Islet of Langerhans (tissue), 1 donor: ENCODE results near the gene CRYAB.
A peak's percentile ranks its signal among the peaks of the same experiment; 100 is the strongest.
"Not testable (repeated sequence)": the region's sequence is repeated elsewhere in the genome, so short reads cannot be mapped to it uniquely, and the experiment has no call there.

ENCODE experiments used
- FAIRE-seq: peaks from one replicate; lab custom pipeline; 2011; peaks lifted over from hg19 to GRCh38; lab: Jason Lieb, UNC

The CRYAB gene

DNA sequence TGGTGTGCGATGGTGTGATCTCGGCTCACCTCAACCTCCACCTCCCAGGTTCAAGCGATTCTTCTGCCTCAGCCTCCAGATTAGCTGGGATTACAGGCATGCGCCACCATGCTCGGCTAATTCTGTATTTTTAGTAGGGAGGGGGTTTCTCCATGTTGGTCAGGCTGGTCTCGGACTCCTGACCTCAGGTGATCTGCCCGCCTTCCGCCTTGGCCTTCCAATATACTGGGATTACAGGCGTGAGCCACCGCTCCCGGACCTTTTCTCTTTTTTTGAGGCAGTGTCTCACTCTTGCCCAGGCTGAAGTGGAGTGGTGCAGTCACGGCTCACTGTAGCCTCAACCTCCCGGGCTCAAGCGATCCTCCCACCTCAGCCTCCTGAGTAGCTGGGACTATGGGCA is 21.6 kb upstream of the CRYAB start:
- not testable (repeated sequence) for FAIRE-seq

GRCh38 chr11:111932611-111932950 is 21.0 kb upstream of the CRYAB start:
- FAIRE-seq: no peak

GRCh38 chr11:111930472-111930871 is 18.9 kb upstream of the CRYAB start:
- FAIRE-seq: no peak

DNA sequence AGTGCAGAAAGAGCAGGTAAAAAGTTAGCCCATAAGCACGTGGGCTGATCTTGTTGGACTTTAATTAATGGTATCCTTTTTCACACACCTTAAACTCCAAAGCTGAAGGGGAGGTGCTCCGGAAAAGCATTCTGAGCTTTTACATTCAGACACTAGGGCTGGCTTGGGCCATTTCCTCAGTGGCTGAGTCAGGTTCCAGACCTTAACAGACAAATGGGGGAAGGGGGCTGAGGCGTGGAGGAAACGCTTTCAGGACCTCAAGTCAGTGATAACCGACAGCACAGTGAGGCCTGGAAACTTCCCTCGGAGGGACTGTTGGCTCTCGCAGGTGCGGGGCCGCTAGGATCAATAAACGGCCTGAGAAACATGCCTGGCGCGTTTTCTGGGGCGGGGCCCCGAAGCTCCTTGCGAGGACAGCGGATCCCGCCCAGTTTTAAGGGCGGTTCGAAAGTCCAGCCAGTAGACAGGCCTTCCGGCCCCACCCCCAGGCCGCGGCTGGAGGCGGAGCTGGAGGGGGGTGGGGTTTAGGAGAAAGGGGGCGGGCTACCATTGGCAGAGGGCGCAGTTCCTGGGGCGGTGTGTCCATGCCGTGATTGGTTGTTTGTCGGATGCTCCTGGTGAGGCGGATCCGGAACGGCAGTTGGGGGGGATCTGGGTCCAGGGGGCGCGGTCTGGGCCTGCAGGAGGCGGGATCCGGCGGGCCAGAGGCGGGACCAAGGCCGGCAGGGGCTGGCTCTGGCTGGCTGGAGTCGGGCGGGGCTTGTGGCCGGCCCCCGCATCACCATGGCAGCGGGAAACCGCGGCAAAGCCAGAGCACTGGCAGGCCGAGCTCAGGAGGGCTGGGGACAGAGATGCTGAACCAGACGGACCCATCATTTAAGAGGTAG is 15.2 kb upstream of the CRYAB start:
- FAIRE-seq: no peak

DNA sequence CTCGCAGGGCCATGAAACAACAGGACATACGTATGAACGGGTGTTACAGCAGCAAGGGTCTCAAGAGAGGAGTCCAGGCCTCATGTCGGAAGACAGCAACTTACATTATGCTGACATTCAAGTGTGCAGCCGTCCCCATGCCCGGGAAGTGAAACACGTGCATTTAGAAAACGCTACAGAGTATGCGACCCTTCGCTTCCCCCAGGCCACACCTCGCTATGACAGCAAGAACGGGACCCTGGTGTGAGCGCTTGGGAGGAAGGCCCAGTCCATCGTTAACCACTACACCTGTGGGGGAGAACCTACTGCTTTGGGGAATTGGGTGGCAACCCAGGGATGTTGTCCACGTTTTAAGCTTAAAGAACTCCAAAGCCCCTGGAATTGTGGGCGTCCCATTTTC is 14.4 kb upstream of the CRYAB start:
- FAIRE-seq: no peak

- FAIRE-seq: no peak
Measured at GRCh38 chr11:111923951-111924350, 12.4 kb upstream of the CRYAB start.

DNA sequence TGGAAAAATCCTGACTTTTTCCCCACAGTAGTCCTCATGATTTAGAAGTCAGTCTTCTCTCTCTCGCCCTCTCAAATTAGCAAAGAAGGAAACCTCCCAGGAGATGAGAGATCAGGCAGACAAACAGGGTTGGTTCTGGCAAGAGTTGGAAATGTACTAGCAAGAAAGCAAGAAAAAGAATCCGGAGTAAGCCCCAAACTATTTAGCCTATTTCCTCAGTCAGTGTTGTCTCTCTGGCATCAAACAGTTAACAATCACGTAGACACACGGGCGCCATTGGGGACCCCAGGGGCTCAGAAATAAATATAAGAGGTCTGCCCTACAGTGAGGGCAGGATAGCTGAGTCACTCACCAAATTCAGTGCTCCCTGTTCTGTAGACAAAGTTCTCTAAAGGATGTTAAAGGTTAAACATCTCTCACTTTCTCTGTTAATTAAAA is 11.8 kb upstream of the CRYAB start:
- FAIRE-seq: no peak

DNA sequence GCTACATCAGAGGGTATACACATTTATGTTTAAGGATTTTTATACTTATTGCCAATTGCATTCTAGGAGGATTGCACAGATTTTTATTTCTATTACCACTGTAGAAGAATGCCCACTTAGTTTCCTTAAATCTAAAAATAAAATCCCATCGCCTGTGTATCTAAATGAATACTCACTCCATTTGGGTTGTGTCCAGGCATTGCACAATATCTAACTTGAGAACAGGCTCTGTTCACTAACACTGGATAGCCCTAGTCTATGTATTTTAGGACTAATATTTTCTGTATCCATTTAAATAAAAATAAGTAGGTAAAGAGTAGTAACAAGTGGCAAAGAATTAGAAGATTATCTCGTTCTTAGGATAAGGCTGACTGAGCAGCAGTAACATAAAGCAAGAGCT is 11.2 kb upstream of the CRYAB start:
- FAIRE-seq: no peak

GRCh38 chr11:111921541-111922230 is 10.1 kb upstream of the CRYAB start:
- FAIRE-seq: no peak

GRCh38 chr11:111920908-111921307 is 9.3 kb upstream of the CRYAB start:
- no peak for FAIRE-seq

- FAIRE-seq: peak; percentile 93
Measured at GRCh38 chr11:111918390-111919256, 7.1 kb upstream of the CRYAB start, which contains the start of gene C11orf52. Gene C11orf52 (plus strand): TSS chr11:111918913. CDS start chr11:111918973, 60 bp downstream.

DNA sequence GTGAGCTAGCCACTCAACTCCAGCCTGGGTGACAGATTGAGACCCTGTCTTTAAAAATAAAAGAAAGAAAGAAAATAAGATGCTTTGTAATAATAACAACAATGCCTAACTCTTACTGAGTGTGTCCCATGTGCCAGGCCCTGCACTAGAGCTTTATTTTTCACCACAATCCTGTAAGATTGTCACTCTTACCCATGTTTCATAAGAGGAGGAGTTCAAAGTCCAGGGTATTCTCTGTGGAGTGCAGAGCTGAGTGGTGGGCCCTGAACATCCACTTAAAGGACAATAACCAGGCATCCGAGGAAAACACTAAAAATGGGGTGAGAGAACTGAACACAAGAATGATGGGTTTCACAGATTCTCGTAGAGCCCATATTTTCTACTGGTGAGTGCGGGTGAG is 6.2 kb upstream of the CRYAB start:
- FAIRE-seq: no peak

DNA sequence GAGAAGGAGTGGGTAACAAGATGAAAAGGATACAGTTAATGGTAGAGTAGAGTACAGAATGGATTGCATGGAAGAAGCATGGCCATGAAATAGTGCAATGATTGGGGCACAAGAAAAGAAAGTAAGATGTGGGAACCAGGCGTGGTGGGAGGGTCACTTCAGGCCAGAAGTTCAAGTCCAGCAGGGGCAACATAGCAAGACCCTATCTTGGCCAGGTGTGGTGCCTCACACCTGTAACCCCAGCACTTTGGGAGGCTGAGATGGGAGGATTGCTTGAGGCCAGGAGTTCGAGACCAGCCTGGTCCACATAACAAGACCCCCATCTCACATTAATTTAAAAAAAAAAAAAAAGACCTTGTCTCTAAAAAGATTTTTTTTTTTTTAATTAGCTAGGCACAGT is 5.7 kb upstream of the CRYAB start:
- no peak for FAIRE-seq

DNA sequence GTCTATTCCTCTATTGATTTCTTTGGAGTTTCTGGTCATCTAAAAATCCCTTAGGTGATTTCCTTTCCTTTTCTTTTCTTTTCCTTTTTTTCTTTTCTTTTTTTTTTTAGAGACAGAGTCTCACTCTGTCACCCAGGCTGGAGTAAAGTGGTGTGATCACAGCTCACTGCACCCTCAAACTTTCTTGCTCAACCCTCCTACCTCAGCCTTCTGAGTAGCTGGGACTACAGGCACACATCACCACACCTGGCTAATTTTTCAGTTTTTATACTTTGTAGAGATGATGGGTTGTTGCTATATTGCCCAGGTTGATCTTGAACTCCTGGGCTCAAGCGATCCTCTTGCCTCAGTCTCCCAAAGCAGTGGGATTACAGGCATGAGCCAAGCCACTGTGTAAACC is 5.2 kb upstream of the CRYAB start:
- no peak for FAIRE-seq

- FAIRE-seq: no peak
Measured at GRCh38 chr11:111913997-111914396, 2.4 kb upstream of the CRYAB start.

DNA sequence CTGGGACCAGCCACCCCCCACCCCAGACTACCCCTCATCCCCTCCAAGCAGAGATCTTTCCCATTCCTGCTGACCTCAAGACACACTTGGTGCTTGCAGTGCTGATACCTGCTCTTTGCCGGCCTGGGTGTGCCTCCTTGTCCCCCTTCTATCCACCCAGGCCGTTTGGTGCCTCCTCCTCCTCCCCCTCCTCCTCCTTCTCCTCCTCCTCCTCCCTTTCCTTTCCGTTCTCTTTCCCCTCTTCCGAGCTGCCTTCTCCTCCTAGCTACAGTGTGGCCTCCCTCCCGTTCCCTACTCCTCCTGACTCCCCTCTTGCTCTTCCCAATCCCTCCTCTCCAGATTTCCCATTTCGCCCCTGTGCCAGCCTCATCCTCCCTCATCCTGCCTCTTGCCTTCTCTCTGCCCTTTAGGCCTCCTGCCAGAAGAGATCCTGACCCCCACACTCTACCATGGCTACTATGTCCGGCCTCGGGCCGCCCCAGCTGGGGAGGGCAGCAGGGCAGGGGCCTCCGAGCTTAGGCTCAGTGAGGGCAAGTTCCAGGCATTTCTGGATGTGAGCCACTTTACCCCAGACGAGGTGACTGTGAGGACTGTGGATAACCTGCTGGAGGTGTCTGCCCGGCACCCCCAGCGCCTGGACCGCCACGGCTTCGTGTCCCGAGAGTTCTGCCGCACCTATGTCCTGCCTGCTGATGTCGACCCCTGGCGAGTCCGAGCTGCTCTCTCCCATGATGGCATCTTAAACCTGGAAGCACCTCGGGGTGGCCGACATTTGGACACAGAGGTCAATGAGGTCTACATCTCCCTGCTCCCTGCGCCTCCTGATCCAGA is 1.7 kb upstream of the CRYAB start:
- no peak for FAIRE-seq

DNA sequence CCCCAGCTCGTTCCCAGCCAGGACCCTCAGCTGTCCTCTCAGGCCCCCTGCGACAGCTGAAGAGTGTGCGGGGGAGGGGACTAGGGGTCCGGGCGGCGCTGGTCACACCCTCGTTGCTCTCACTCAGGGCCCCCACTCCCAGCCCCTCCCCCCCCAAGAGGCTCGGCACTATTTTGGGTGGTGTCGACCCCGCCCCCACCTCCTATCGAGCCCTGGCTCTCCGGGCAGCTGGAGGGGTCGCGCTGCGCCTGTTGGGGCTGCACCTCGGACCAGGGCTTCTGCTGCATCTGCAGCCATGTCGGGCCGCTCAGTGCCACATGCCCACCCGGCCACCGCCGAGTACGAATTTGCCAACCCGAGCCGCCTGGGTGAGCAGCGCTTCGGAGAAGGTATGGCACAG is 965 bp upstream of the CRYAB start, which contains the start of gene HSPB2:
HSPB2 (plus strand) TSS at position 200 of the 400 bp plus-strand sequence; CDS start at position 296, 96 bp downstream.
- FAIRE-seq: no peak

DNA sequence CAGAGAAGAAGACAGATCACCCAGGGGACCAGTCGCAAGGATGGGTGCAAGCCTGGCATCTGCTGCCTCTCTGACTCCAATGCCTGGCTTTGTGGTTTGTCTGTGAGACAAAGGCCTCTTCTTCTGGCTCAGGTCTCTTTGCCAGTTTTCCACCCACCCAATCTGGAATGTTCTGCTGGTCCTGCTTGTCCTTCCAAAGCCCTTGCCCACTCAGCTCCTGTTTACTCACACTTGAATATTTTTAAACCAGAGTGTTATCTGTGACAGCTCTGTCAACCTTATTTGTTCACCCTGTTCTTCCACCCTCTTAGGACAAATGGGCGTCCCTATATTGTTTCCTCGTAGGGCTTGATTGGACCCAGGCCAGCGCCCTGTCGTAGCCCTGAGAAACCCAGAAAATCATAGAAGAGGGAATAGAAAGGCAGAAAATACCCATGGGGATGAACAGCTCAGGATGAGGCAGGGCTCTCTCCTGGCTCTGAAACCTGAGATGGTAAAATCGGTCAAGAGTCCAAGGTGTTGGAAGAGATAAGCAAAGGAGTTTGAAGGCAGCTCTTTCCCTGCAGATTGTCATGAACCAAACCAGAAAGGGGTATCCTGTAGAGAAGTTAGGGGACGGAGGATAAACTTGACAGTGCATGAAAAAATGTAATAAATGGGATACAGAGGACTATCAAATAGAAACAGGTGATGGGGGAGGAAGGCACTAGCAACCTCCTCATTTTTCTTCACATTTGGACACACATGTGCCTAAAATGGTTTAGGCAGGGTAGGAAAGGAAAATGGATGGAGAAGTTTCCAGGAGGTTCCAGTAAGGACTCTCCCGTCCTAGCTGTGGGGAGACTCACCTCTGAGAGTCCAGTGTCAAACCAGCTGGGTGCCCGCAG is 651 bp downstream of the CRYAB start:
- FAIRE-seq: no peak

DNA sequence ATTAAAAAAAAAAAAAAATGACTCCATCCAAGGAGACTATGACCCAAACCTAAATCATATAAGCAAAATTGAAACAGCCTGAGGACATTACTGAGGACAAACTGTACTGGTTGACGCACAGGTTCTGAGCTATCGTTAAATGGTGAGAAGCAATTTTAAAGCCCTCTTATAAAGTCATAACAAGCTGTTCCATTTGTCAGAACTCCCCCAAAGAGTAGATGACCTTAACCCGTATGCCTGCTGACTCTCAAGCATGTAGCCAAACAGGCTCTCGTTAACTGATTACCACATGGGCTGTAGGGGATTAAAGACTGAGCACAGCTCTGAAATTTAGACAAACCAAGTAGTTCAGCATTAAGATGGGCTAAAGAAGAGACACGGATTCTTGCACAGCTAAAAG is 2.2 kb downstream of the CRYAB start:
- FAIRE-seq: no peak

- no peak for FAIRE-seq
Measured at GRCh38 chr11:111908639-111909305, 2.8 kb downstream of the CRYAB start.
